C4-2B (cell line): ENCODE data around the gene PLCG2.

ENCODE experiments used
- CTCF ChIP-seq: fragments of 450-650 bp; conservative IDR thresholded peaks from 2 replicates; pipeline ENCODE4 v1.5.1; 2017; ENCODE audit warnings: mild to moderate bottlenecking
- ZFX ChIP-seq: fragments of 450-650 bp; IDR thresholded peaks from 2 replicates; pipeline ENCODE4 v1.6.1; 2017

DNA sequence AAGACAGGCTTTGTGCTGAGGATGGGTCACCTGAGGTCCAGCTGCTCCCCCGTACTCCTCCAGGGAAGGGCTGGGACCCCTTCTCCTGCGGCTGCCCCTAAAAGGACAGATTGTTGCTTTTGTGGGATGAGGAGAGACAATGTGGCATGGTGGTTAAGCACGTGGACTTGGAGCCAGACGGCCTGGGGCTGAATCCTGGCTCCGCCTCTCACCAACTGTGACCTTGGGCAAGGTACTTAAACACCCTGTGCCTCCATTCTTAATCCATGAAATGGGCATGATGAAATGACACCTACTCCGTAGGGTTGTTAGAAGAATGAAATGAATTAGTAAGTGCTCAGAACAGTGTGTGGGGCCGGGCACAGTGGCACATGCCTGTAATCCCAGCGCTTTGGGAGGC lies 39.6 kb upstream of the PLCG2 start:
- no peak for TF ChIP-seq CTCF
- no peak for TF ChIP-seq ZFX
